ENCODE results near the gene CDCA3. TPM values are rescaled to one million over a fixed set of nuclear protein-coding genes. Genes with fewer than 3 reads are reported as not detected.
A peak's percentile ranks its signal among the peaks of the same experiment; 100 is the strongest.
"Not testable (repeated sequence)": the region's sequence is repeated elsewhere in the genome, so short reads cannot be mapped to it uniquely, and the experiment has no call there.

The CDCA3 gene
- total and polyA plus RNA-seq, 3 donors from 2014 or later = 27.5 to 81.7 (median 43.5) TPM

GRCh38 chr12:6866163-6866919 is 15.3 kb upstream of the CDCA3 start:
- no peak for TF ChIP-seq CTCF (IDR thresholded peaks at IDR 0.05)
- no peak for TF ChIP-seq POLR2A (IDR thresholded peaks at IDR 0.05)
- H3K27ac ChIP-seq = peak overlapping the region; percentile 90 to 95
- H3K4me1 ChIP-seq = peaks cover 23% of the 10 kb centered on the region
- DNase-seq = no peak
- WGBS, 2 donors = 47 to 62% methylated on average over 16 to 19 of the region's 19 CpGs
- H3K36me3 ChIP-seq (ENCODE audit: low read depth, missing control alignments) = no peaks in the 10 kb centered on the region
- no peaks in the 10 kb centered on the region for H3K9me3 ChIP-seq
- intact Hi-C loops (cut with DNase I; ENCODE audit: low total_unique reads) = no loop called here
- no peaks in the 10 kb centered on the region for H3K27me3 ChIP-seq
- H3K4me3 ChIP-seq = peak overlapping the region in 1 of 2 donors; percentile 90

- peaks cover 22% of the 10 kb centered on the region for H3K4me1 ChIP-seq
- H3K36me3 ChIP-seq (ENCODE audit: low read depth, missing control alignments); H3K4me3 ChIP-seq; H3K9me3 ChIP-seq; DNase-seq; intact Hi-C loops (cut with DNase I; ENCODE audit: low total_unique reads); H3K27ac ChIP-seq; H3K27me3 ChIP-seq: not testable (repeated sequence)
- WGBS, 2 donors = 91 to 96% methylated on average over 5 of the region's 5 CpGs
These were observed 14.2 kb upstream of the CDCA3 start for GRCh38 chr12:6865307-6865706.

GRCh38 chr12:6863586-6864321 is 12.7 kb upstream of the CDCA3 start:
- TF ChIP-seq CTCF (IDR thresholded peaks at IDR 0.05) (no peak), POLR2A (IDR thresholded peaks at IDR 0.05) (no peak)
- no peak overlapping the region for H3K27ac ChIP-seq
- DNase-seq = no peak
- H3K36me3 ChIP-seq (ENCODE audit: low read depth, missing control alignments) = no peaks in the 10 kb centered on the region
- no peaks in the 10 kb centered on the region for H3K27me3 ChIP-seq
- WGBS, 2 donors = 94 to 97% methylated on average over 10 to 16 of the region's 16 CpGs
- H3K9me3 ChIP-seq = no peaks in the 10 kb centered on the region
- H3K4me1 ChIP-seq = peaks cover 11% of the 10 kb centered on the region
- intact Hi-C loops (cut with DNase I; ENCODE audit: low total_unique reads) = no loop called here
- no peak overlapping the region for H3K4me3 ChIP-seq

GRCh38 chr12:6863033-6863432 is 11.9 kb upstream of the CDCA3 start:
- intact Hi-C loops (cut with DNase I; ENCODE audit: low total_unique reads) = no loop called here

More at GRCh38 chr12:6863033-6863432, 11.9 kb upstream of the CDCA3 start:
- Histone ChIP-seq H3K36me3 (ENCODE audit: low read depth, missing control alignments) (no peaks in the 10 kb centered on the region), H3K27ac (no peak overlapping the region), H3K9me3 (no peaks in the 10 kb centered on the region), H3K27me3 (no peaks in the 10 kb centered on the region), H3K4me1 (peaks cover 6% of the 10 kb centered on the region), H3K4me3 (no peak overlapping the region)
- TF ChIP-seq CTCF (IDR thresholded peaks at IDR 0.05) = no peak
- no peak for TF ChIP-seq POLR2A (IDR thresholded peaks at IDR 0.05)
- WGBS, 2 donors = 89% methylated on average over 11 of the region's 11 CpGs
- no peak for DNase-seq
